ENCODE results near the gene CSF2. TPM values are rescaled to one million over a fixed set of nuclear protein-coding genes. Genes with fewer than 3 reads are reported as not detected.

CSF2 gene
- total RNA-seq, 4 donors from 2014 or later = not detected

- Histone ChIP-seq H3K27me3 (no peaks in the 10 kb centered on the region), H3K9me3 (no peaks in the 10 kb centered on the region), H3K27ac (replicated peaks in 1 of 4) (no peak overlapping the region), H3K4me1 (no peaks in the 10 kb centered on the region), H3K36me3 (no peaks in the 10 kb centered on the region), H3K4me3 (no peak overlapping the region)
- WGBS = 63% methylated on average over 2 of the region's 2 CpGs
- DNase-seq (ENCODE audit: extremely low spot score) = no peak
- TF ChIP-seq EP300 (IDR thresholded peaks at IDR 0.05) = no peak
- TF ChIP-seq POLR2AphosphoS5 (IDR thresholded peaks at IDR 0.05) = no peak
- TF ChIP-seq CTCF (IDR thresholded peaks at IDR 0.05) = no peak
- TF ChIP-seq POLR2A (IDR thresholded peaks at IDR 0.05; ENCODE audit: low read depth) = no peak
- intact Hi-C loops (cut with DNase I) = no loop called here
These were observed 21.5 kb downstream of the CSF2 start for GRCh38 chr5:132095077-132095410.

- intact Hi-C loops (cut with DNase I) = no loop called here
- TF ChIP-seq CTCF (IDR thresholded peaks at IDR 0.05) = no peak
- TF ChIP-seq POLR2AphosphoS5 (IDR thresholded peaks at IDR 0.05) = no peak
- no peak for TF ChIP-seq EP300 (IDR thresholded peaks at IDR 0.05)
- TF ChIP-seq POLR2A (IDR thresholded peaks at IDR 0.05; ENCODE audit: low read depth) = no peak
- no peak for DNase-seq (ENCODE audit: extremely low spot score)
These were observed 21.9 kb downstream of the CSF2 start for GRCh38 chr5:132095424-132095972.

GRCh38 chr5:132096904-132097303 is 23.3 kb downstream of the CSF2 start:
- WGBS = 88% methylated on average over 3 of the region's 3 CpGs
- no peaks in the 10 kb centered on the region for H3K36me3 ChIP-seq
- no peaks in the 10 kb centered on the region for H3K9me3 ChIP-seq
- no peaks in the 10 kb centered on the region for H3K27me3 ChIP-seq
- no peak overlapping the region for H3K4me3 ChIP-seq
- DNase-seq (ENCODE audit: extremely low spot score) = no peak
- H3K27ac ChIP-seq (replicated peaks in 1 of 4) = no peak overlapping the region
- TF ChIP-seq POLR2A (IDR thresholded peaks at IDR 0.05; ENCODE audit: low read depth) (no peak), CTCF (IDR thresholded peaks at IDR 0.05) (no peak), POLR2AphosphoS5 (IDR thresholded peaks at IDR 0.05) (no peak), EP300 (IDR thresholded peaks at IDR 0.05) (no peak)
- H3K4me1 ChIP-seq = no peaks in the 10 kb centered on the region
- intact Hi-C loops (cut with DNase I) = no loop called here

More at GRCh38 chr5:132095424-132095972, 21.9 kb downstream of the CSF2 start:
- Histone ChIP-seq H3K36me3 (no peaks in the 10 kb centered on the region), H3K27me3 (no peaks in the 10 kb centered on the region), H3K4me3 (no peak overlapping the region), H3K27ac (replicated peaks in 1 of 4) (no peak overlapping the region), H3K9me3 (no peaks in the 10 kb centered on the region), H3K4me1 (no peaks in the 10 kb centered on the region)
- WGBS = 86% methylated on average over 3 of the region's 6 CpGs

GRCh38 chr5:132098151-132098594 is 24.6 kb downstream of the CSF2 start:
- Histone ChIP-seq H3K27ac (replicated peaks in 1 of 4) (no peak overlapping the region), H3K36me3 (no peaks in the 10 kb centered on the region), H3K9me3 (no peaks in the 10 kb centered on the region), H3K27me3 (no peaks in the 10 kb centered on the region), H3K4me1 (peaks cover 3 to 7% (median 3%) of the 10 kb centered on the region in 4 donors), H3K4me3 (no peak overlapping the region)
- intact Hi-C loops (cut with DNase I) = no loop called here
- 54% methylated on average over 5 of the region's 5 CpGs for WGBS
- TF ChIP-seq POLR2A (IDR thresholded peaks at IDR 0.05; ENCODE audit: low read depth) = no peak
- no peak for TF ChIP-seq POLR2AphosphoS5 (IDR thresholded peaks at IDR 0.05)
- no peak for TF ChIP-seq CTCF (IDR thresholded peaks at IDR 0.05)
- TF ChIP-seq EP300 (IDR thresholded peaks at IDR 0.05) = no peak
- no peak for DNase-seq (ENCODE audit: extremely low spot score)

- no peak overlapping the region for H3K27ac ChIP-seq (replicated peaks in 1 of 4)
- H3K4me3 ChIP-seq = no peak overlapping the region
- intact Hi-C loops (cut with DNase I) = no loop called here
- no peak for DNase-seq (ENCODE audit: extremely low spot score)
- no peak for TF ChIP-seq POLR2A (IDR thresholded peaks at IDR 0.05; ENCODE audit: low read depth)
- TF ChIP-seq CTCF (IDR thresholded peaks at IDR 0.05) = no peak
- no peak for TF ChIP-seq EP300 (IDR thresholded peaks at IDR 0.05)
- no peak for TF ChIP-seq POLR2AphosphoS5 (IDR thresholded peaks at IDR 0.05)
- H3K4me1 ChIP-seq = peaks cover 7 to 11% (median 8%) of the 10 kb centered on the region in 4 donors
- H3K27me3 ChIP-seq = no peaks in the 10 kb centered on the region
- H3K9me3 ChIP-seq = no peaks in the 10 kb centered on the region
- no peaks in the 10 kb centered on the region for H3K36me3 ChIP-seq
These were observed 25.0 kb downstream of the CSF2 start for GRCh38 chr5:132098621-132099020.

Data from esophagus muscularis mucosa (tissue), 4 donors.